Keratinocyte (primary cell): Measurements from ENCODE around the gene HIPK1. TPM values are rescaled to one million over a fixed set of nuclear protein-coding genes. Genes with fewer than 3 reads are reported as not detected.

Source experiments
- DNase-seq: peaks from one replicate; pipeline ENCODE4 v3.0.0-alpha.2; 2011; ENCODE audit warnings: low read depth, missing footprints, low spot score
- FAIRE-seq: peaks from 2 replicates; lab custom pipeline; 2011; peaks lifted over from hg19 to GRCh38; lab: Jason Lieb, UNC
- H2AFZ ChIP-seq: 2 replicates; pipeline ENCODE4 v1.6.0; 2012; ENCODE audit warnings: low read length, control low read depth, inconsistent platforms; ENCODE audit not compliant: control insufficient read depth
- H3K27ac ChIP-seq: 2 replicates; pipeline ENCODE4 v1.5.1; 2011; ENCODE audit warnings: low read length; ENCODE audit not compliant: control insufficient read depth, insufficient read depth
- H3K27me3 ChIP-seq: 3 replicates; pipeline ENCODE4 v1.6.0; 2011; ENCODE audit warnings: low read length; ENCODE audit not compliant: control insufficient read depth, insufficient read depth; ENCODE audit errors: extremely low read depth
- H3K36me3 ChIP-seq, 2 experiments: 2 replicates in 1 of 2; 3 replicates in 1 of 2; pipeline ENCODE4 v1.5.1; 2011; ENCODE audit warnings: low read length in 2 of 2, mild to moderate bottlenecking in 1 of 2; ENCODE audit not compliant: control insufficient read depth in 2 of 2, insufficient read depth in 2 of 2; ENCODE audit errors: extremely low read depth in 1 of 2
- H3K4me1 ChIP-seq: 3 replicates; pipeline ENCODE4 v1.5.1; 2011; ENCODE audit warnings: low read length; ENCODE audit not compliant: control insufficient read depth, insufficient read depth; ENCODE audit errors: extremely low read depth
- H3K4me2 ChIP-seq: 3 replicates; pipeline ENCODE4 v1.6.0; 2011; ENCODE audit warnings: low read depth, low read length; ENCODE audit not compliant: control insufficient read depth, insufficient read depth; ENCODE audit errors: extremely low read depth
- H3K4me3 ChIP-seq, 3 experiments: fragments of 200-600 bp in 1 of 3; sonication (generic) in 1 of 3; 2 replicates in 2 of 3; 3 replicates in 1 of 3; pipeline ENCODE4 v1.5.1; 2011 to 2016; ENCODE audit warnings: low read length in 3 of 3, mild to moderate bottlenecking in 3 of 3, control low read depth in 2 of 3, inconsistent platforms in 1 of 3, low read depth in 1 of 3, mixed read lengths in 1 of 3, mixed run types in 1 of 3, moderate library complexity in 1 of 3; ENCODE audit not compliant: control insufficient read depth in 2 of 3, insufficient read depth in 2 of 3; ENCODE audit errors: extremely low read depth in 1 of 3
- H3K79me2 ChIP-seq: 2 replicates; pipeline ENCODE4 v1.6.0; 2012; ENCODE audit warnings: low read length; ENCODE audit not compliant: control insufficient read depth, insufficient read depth
- H3K9ac ChIP-seq: 3 replicates; pipeline ENCODE4 v1.6.0; 2011; ENCODE audit warnings: low read length; ENCODE audit not compliant: control insufficient read depth, insufficient read depth; ENCODE audit errors: extremely low read depth
- H3K9me1 ChIP-seq: 3 replicates; pipeline ENCODE4 v1.6.0; 2011; ENCODE audit warnings: low read length; ENCODE audit not compliant: control insufficient read depth, insufficient read depth; ENCODE audit errors: extremely low read depth
- H3K9me3 ChIP-seq: 2 replicates; pipeline ENCODE4 v1.5.1; 2012; ENCODE audit warnings: low read depth, low read length; ENCODE audit not compliant: control insufficient read depth
- H4K20me1 ChIP-seq: 3 replicates; pipeline ENCODE4 v1.6.0; 2011; ENCODE audit warnings: low read length; ENCODE audit not compliant: control insufficient read depth, insufficient read depth; ENCODE audit errors: extremely low read depth
- CTCF ChIP-seq, 3 experiments: IDR thresholded peaks in 1 of 3; conservative IDR thresholded peaks in 1 of 3; optimal IDR thresholded peaks in 1 of 3; 2 replicates in 2 of 3; 3 replicates in 1 of 3; pipeline versions ENCODE3 to v1.5.1; 2011; ENCODE audit warnings: low read length in 3 of 3, mild to moderate bottlenecking in 3 of 3, moderate library complexity in 2 of 3, control low read depth in 1 of 3, inconsistent platforms in 1 of 3; ENCODE audit not compliant: insufficient read depth in 2 of 3; ENCODE audit errors: extremely low read depth in 1 of 3
- EZH2 ChIP-seq: IDR thresholded peaks from one replicate; pipeline ENCODE4 v1.6.1; 2012; ENCODE audit warnings: inconsistent platforms, mild to moderate bottlenecking, low read length, moderate library complexity
- dilution Hi-C: fragments of 300-500 bp; cut with MboI; formaldehyde crosslinking; loops from one replicate; pipeline ENCODE4 v1.7.0; 2020; ENCODE audit warnings: low sequenced_read_pairs; ENCODE audit not compliant: extremely low pct_ligation_motif_present
- polyA plus RNA-seq, 5 experiments: library from polyadenylated mRNA; depleted of rRNA in 3 of 5; stranded (reverse) in 3 of 5; stranded (forward) in 1 of 5; unstranded in 1 of 5; fragments of >200 nt; gene quantifications; 1 replicate in 1 of 5; 2 replicates in 3 of 5; 3 replicates in 1 of 5; pipeline versions ENCODE4 v1.2.1 to v1.2.3, GENCODE V29; 2011 to 2012; ENCODE audit warnings: missing spikeins in 2 of 5, low read depth in 1 of 5, low replicate concordance in 1 of 5

HIPK1 gene
- polyA plus RNA-seq, 1 donor (not counting 4 experiments of a cell fraction or from before 2014, with no cell fraction given) = 19.9 TPM

- Histone ChIP-seq H3K9ac (no peak overlapping the region), H3K79me2 (no peaks in the 10 kb centered on the region), H3K27ac (no peak overlapping the region), H3K36me3 (peaks cover 7 to 12% of the 10 kb centered on the region in 2 experiments), H3K4me2 (no peak overlapping the region), H3K9me1 (no peaks in the 10 kb centered on the region), H4K20me1 (no peaks in the 10 kb centered on the region), H3K4me3 (no peak overlapping the region), H3K4me1 (no peaks in the 10 kb centered on the region), H2AFZ (no peak overlapping the region), H3K9me3 (no peaks in the 10 kb centered on the region), H3K27me3 (no peaks in the 10 kb centered on the region)
- no peak for DNase-seq
- dilution Hi-C loops = no loop called here
- TF ChIP-seq CTCF (optimal IDR thresholded peaks at IDR 0.05 in 1 of 3, IDR thresholded peaks at IDR 0.05 in 1 of 3, conservative IDR thresholded peaks at IDR 0.05 in 1 of 3; ENCODE audit: extremely low read depth in 1 of 3, insufficient read depth in 2 of 3, low read length in 3 of 3) (no peak), EZH2 (no peak)
- FAIRE-seq = no peak
Measured at GRCh38 chr1:113895098-113895497, 34.0 kb upstream of the HIPK1 start.

GRCh38 chr1:113895961-113896360 is 33.2 kb upstream of the HIPK1 start:
- H3K9me1 ChIP-seq = no peaks in the 10 kb centered on the region
- H4K20me1 ChIP-seq = no peaks in the 10 kb centered on the region
- DNase-seq (no peak), FAIRE-seq (no peak)
- H3K9ac ChIP-seq = no peak overlapping the region
- no peak for TF ChIP-seq CTCF (optimal IDR thresholded peaks at IDR 0.05 in 1 of 3, IDR thresholded peaks at IDR 0.05 in 1 of 3, conservative IDR thresholded peaks at IDR 0.05 in 1 of 3; ENCODE audit: extremely low read depth in 1 of 3, insufficient read depth in 2 of 3, low read length in 3 of 3)
- no peak for TF ChIP-seq EZH2
- H3K9me3 ChIP-seq = no peaks in the 10 kb centered on the region
- H3K4me3 ChIP-seq = no peak overlapping the region
- no peaks in the 10 kb centered on the region for H3K79me2 ChIP-seq
- no peak overlapping the region for H2AFZ ChIP-seq
- H3K36me3 ChIP-seq = peaks cover 12% of the 10 kb centered on the region in 2 experiments
- no peaks in the 10 kb centered on the region for H3K4me1 ChIP-seq
- H3K4me2 ChIP-seq = no peak overlapping the region
- no peaks in the 10 kb centered on the region for H3K27me3 ChIP-seq
- dilution Hi-C loops = no loop called here
- no peak overlapping the region for H3K27ac ChIP-seq
